ENCODE measurements around the gene NOB1. TPM values are rescaled to one million over a fixed set of nuclear protein-coding genes. Genes with fewer than 3 reads are reported as not detected.
"Not testable (repeated sequence)": the region's sequence is repeated elsewhere in the genome, so short reads cannot be mapped to it uniquely, and the experiment has no call there.

Gene NOB1
- total RNA-seq, 2 donors from 2014 or later = 32.1 to 36.8 TPM

DNA sequence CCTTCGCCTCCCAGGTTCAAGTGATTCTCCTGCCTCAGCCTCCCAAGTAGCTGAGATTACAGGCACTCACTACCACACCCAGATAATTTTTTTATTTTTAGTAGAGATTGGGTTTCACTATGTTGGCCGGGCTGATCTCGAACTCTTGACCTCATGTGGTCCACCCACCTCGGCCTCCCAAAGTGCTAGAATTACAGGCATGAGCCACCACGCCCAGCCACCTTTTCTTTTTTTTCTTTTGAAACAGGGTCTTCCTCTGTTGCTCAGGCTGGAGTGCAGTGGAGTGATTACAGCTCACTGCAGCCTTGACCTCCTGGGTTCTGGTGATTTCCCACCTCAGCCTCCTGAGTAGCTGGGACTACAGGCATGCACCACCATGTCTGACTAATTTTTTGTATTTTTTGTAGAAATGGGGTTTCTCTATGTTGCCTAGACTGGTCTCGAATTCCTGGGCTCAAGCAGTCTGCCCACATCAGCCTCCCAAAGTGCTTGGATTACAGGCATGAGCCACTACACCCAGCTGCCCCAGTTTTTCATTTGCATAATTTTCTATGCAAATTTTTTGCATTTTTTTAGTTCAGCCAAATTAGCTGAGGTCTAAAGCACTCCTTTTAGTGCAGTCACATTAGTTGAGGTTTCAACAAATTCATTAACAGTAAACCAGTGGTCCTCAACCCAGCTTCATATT, 18.7 kb upstream of the NOB1 start:
- Mint-ChIP-seq H3K36me3 (ENCODE audit: low read depth) (peaks cover 6% of the 10 kb centered on the region), H3K27ac (no peak overlapping the region), H3K4me1 (peaks cover 29% of the 10 kb centered on the region), H3K27me3 (no peaks in the 10 kb centered on the region), H3K4me3 (no peak overlapping the region)
- no peak for DNase-seq
- ATAC-seq = no peak
- H3K9me3 ChIP-seq (ENCODE audit: control insufficient read depth, low read length, poor library complexity, severe bottlenecking) = no peaks in the 10 kb centered on the region

DNA sequence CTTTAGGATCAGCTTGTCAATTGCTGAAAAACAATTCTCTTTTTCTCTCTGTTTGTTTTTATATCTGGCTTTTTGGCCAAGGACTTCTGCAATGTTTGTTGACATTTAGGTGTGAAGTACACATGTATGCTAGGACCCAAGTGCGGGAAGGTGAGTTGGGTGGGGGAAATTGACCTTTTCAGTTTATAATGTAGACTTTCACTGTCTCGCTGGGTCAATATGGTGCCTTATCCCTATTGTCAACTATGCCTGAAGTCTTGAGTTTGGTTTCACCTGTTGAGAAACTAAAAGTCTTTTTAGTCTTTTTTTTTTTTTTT, 16.9 kb upstream of the NOB1 start:
- peak overlapping the region; percentile 73 for H3K27ac Mint-ChIP-seq
- ATAC-seq = no peak
- H3K4me1 Mint-ChIP-seq = peaks cover 38% of the 10 kb centered on the region

DNA sequence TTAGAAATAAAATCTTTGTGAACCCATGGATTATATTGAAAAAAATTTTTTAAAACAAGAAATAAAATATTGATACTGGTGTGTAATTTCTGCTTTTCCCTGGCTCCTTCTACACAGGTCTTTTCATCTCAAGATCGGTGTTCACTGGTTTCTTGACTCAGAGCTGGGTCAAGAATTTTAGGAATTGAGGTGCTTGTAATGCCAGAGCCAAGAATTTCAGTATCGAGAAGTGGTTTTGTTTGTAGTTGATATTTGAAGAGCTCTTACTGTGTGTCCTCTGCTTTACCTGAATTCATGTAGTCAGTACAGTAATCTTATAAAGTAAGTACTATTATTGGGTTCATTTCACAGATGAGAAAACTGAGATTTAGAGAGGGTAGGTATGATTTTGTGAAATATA, 14.7 kb upstream of the NOB1 start:
- ATAC-seq = no peak

More for the DNA sequence above, 16.9 kb upstream of the NOB1 start:
- DNase-seq = no peak
- no peaks in the 10 kb centered on the region for H3K9me3 ChIP-seq (ENCODE audit: control insufficient read depth, low read length, poor library complexity, severe bottlenecking)
- no peaks in the 10 kb centered on the region for H3K27me3 Mint-ChIP-seq
- no peak overlapping the region for H3K4me3 Mint-ChIP-seq
- peaks cover 6% of the 10 kb centered on the region for H3K36me3 Mint-ChIP-seq (ENCODE audit: low read depth)

DNA sequence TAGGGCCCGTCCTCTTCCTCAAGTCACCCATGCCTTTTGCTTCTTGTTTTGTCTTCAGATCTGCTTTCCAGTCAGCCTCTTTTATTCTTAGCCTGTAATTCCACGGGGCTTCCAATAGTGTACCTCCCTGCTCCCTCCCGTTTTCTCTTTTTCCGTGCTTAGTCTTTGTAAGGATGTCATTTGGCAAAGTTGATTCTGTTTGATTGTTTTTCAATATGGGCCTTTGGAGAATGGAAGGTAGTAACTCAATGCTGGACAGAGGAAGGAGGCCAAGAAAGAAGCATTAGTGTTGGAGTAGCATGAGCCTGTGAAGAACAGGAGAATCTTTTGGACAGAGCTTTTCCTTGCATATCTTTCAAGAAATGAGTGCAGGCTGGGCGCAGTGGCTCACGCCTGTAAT, 13.9 kb upstream of the NOB1 start:
- no peak for ATAC-seq
- H3K27ac Mint-ChIP-seq = peak overlapping the region; percentile 72

More for the DNA sequence above, 14.7 kb upstream of the NOB1 start:
- DNase-seq = no peak
- no peaks in the 10 kb centered on the region for H3K27me3 Mint-ChIP-seq
- no peak overlapping the region for H3K4me3 Mint-ChIP-seq
- no peak overlapping the region for H3K27ac Mint-ChIP-seq
- peaks cover 8% of the 10 kb centered on the region for H3K36me3 Mint-ChIP-seq (ENCODE audit: low read depth)
- no peaks in the 10 kb centered on the region for H3K9me3 ChIP-seq (ENCODE audit: control insufficient read depth, low read length, poor library complexity, severe bottlenecking)
- peaks cover 47% of the 10 kb centered on the region for H3K4me1 Mint-ChIP-seq

DNA sequence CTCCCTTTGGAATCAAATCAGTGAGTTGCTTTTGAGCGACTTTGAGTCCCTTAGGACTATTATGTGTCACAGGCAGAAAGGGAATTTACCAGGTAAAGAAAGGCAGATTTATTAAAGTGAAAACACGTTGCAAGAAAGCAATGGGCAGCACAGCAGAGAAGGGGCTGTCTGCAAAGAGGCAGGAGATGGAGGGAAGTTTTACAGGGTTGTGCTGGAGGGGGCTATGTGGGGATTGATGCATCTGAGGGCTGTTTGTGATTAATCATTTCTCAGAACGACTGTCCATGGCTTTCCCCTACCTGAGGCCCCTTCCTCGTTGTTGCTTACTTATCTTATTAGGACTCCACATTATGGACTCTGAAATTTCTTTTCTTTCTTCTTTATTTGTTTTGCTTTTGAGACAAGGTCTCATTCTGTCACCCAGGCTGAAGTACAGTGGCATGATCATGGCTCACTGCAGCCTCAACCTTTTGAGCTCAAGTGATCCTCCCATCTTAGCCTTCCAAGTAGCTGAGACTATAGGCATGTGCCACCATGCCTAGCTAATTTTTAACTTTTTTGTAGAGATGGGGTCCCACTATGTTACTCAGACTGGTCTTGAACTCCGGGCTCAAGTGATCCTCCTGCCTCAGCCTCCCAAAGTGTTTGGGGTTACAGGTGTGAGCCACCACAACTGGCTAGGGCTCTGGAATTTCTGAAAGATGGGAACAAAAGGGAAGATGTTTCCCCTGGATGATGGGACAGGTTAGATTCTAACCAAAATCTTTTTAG, 12.9 kb upstream of the NOB1 start:
- ATAC-seq = no peak

More for the DNA sequence above, 13.9 kb upstream of the NOB1 start:
- H3K9me3 ChIP-seq (ENCODE audit: control insufficient read depth, low read length, poor library complexity, severe bottlenecking) = no peaks in the 10 kb centered on the region
- peaks cover 46% of the 10 kb centered on the region for H3K4me1 Mint-ChIP-seq
- peaks cover 6% of the 10 kb centered on the region for H3K36me3 Mint-ChIP-seq (ENCODE audit: low read depth)
- no peaks in the 10 kb centered on the region for H3K27me3 Mint-ChIP-seq
- H3K4me3 Mint-ChIP-seq = no peak overlapping the region
- DNase-seq = no peak

DNA sequence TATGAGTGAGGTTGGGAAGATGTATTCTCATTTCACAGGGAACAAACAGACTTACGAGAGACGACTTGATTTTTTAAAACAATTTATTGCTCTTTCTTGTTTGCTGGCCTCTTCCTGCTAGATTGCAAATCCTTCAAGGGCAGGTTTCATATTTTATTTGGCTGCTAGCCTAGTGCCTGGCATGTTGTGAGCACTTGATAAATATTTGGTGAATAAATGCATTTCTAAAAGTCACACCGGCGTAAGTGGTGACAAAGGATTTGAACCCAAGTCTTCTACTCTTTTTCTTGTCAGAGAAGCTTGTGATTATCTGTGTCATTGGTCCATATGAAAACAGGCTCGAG, 8.8 kb upstream of the NOB1 start:
- Mint-ChIP-seq H3K36me3 (ENCODE audit: low read depth) (peaks cover 6% of the 10 kb centered on the region), H3K27ac (peak overlapping the region; percentile 95), H3K4me1 (peaks cover 32% of the 10 kb centered on the region), H3K4me3 (peak overlapping the region; percentile 89), H3K27me3 (no peaks in the 10 kb centered on the region)
- ATAC-seq (no peak), DNase-seq (no peak)
- H3K9me3 ChIP-seq (ENCODE audit: control insufficient read depth, low read length, poor library complexity, severe bottlenecking) = no peaks in the 10 kb centered on the region

More for the DNA sequence above, 12.9 kb upstream of the NOB1 start:
- Mint-ChIP-seq H3K27ac (peak overlapping the region; percentile 72), H3K4me3 (no peak overlapping the region), H3K4me1 (peaks cover 43% of the 10 kb centered on the region), H3K27me3 (no peaks in the 10 kb centered on the region), H3K36me3 (ENCODE audit: low read depth) (peaks cover 6% of the 10 kb centered on the region)
- no peaks in the 10 kb centered on the region for H3K9me3 ChIP-seq (ENCODE audit: control insufficient read depth, low read length, poor library complexity, severe bottlenecking)
- no peak for DNase-seq

DNA sequence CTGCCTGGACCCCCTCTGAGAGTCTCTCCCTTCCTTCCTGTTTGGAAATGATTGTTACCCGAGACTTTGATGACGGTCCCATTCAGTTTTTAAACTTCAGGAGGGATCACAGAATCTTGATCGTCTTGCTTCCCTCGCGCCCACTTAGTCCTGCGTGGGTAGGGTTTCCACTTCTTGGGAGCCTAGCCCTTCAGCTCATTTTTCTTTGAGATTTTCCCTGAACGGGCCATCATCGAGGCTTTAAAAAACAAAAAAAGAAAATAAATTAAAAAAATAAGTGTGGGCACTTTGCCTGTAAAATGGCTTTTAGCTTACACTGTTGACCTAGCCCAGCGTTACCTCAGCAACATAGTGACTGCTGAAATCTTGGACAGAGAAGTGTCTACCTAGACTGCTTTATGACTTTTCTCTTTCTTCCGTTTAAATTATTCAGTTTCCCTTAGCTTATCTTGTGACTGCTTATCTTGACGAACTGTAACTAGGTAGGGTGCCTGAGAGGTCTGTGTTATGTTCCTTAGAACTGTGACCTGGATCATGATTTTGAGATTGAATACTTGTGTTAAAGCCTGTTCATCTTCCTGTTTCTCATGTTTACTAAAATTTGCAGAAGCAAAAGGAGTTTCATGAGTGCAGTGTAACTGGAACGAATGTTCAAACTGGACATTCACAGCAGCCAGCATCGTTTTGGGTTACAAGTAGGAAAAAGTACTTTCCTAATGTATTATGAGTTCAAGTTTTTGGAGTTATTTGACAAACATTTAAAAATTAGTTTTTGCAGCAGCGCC, 8.3 kb upstream of the NOB1 start:
- ATAC-seq (peak; percentile 63), DNase-seq (no peak)
- Mint-ChIP-seq H3K4me3 (peak overlapping the region; percentile 89), H3K36me3 (ENCODE audit: low read depth) (peaks cover 6% of the 10 kb centered on the region), H3K4me1 (peaks cover 31% of the 10 kb centered on the region), H3K27ac (peak overlapping the region; percentile 95), H3K27me3 (no peaks in the 10 kb centered on the region)
- no peaks in the 10 kb centered on the region for H3K9me3 ChIP-seq (ENCODE audit: control insufficient read depth, low read length, poor library complexity, severe bottlenecking)

DNA sequence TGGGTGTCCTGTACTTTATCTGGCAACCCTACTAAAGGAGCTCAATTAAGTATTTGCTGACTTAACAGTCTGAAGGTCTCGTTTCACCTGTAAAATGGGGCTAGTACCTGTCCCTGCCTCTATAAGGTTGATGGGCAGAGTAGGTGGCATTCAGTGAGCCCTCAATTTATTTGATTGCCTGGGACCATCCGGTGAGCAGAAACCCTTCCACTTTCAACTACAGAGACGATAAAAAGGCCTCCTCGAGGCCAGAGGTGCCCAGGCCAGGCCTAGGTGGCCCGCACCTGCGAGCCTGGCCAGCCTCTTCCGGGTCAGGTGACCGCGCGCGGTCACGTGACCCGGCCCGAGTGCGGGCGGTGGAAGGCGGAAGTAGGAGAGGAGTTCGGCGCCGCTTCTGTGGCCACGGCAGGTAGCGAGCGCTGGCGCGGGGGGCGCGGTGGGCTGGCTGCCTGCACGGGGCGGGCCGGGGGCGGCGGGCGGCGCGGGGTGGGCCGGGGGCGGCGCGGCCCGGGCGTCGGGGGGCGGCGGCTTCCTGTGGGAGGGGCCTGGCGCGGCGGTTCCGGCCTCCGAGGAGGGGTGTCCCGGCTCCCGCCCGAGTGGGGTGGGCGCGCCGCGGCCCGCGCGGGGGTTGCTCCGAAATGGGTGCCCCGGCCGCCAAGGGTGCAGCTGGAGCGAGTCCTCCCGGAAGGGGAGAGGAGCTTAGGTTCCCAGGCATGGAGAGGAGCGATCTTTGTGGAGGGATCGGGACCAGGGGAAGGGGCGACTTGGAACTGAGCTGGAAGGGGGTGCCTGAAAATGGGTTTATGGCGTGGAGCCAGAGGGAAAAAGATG, 7.5 kb upstream of the NOB1 start, which contains the start of gene WWP2:
Gene WWP2 (plus strand): TSS at position 350 of the 831 bp plus-strand sequence. CDS start 24,679 bp downstream, outside the sequence.
- no peaks in the 10 kb centered on the region for H3K9me3 ChIP-seq (ENCODE audit: control insufficient read depth, low read length, poor library complexity, severe bottlenecking)
- Mint-ChIP-seq H3K36me3 (ENCODE audit: low read depth) (peaks cover 6% of the 10 kb centered on the region), H3K4me3 (peak within 1 kb of the TSS; percentile 89), H3K27me3 (no peaks in the 10 kb centered on the region), H3K27ac (peak within 1 kb of the TSS; percentile 95), H3K4me1 (peaks cover 26% of the 10 kb centered on the region)
- DNase-seq (peak; percentile 60 to 80 (median 80)), ATAC-seq (peak; percentile 82)

DNA sequence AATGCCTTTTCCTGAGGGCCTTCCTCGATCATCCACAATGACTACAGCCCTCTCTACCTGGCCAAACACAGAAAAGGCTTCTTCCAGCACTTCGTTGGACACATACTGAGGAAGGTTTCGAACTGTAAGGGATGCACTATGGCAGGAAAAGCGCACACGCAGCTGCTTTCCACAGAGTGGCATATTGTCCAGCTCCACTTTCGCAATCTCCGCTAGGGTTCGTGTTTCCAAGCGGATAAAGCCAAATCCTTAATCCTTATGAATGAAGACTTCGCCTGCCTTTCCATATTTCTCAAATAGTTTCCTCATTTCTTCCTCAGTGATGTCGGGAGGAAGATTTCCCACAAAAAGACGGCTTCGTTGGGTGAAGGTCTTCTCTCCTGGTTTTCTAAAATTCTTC, 2.6 kb upstream of the NOB1 start:
- H3K9me3 ChIP-seq (ENCODE audit: control insufficient read depth, low read length, poor library complexity, severe bottlenecking); H3K4me3 Mint-ChIP-seq; H3K27ac Mint-ChIP-seq; H3K36me3 Mint-ChIP-seq (ENCODE audit: low read depth); ATAC-seq; DNase-seq; H3K27me3 Mint-ChIP-seq: not testable (repeated sequence)
- H3K4me1 Mint-ChIP-seq = peaks cover 29% of the 10 kb centered on the region

DNA sequence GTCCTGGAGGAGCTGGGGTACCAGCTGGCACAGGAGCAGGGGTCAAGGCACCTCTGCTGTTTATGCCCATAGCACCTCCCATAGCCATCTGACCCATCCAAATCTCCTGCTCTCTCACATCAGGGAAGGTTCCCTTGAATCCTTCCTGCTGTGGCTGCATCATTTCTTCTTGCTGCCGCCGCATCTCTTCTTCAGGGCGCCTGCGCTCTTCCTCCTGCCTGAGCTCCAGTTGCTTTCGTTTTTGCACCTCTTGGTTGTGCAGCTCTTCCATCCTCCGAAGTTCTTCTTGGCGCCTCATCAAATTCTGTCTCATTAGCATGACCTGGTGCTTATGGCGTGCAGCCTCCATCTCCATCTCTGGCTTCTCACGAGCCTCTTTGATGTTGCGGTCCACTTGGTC, 2.0 kb upstream of the NOB1 start:
- Mint-ChIP-seq H3K27me3 (no peaks in the 10 kb centered on the region), H3K27ac (no peak overlapping the region), H3K4me3 (no peak overlapping the region), H3K36me3 (ENCODE audit: low read depth) (peaks cover 5% of the 10 kb centered on the region), H3K4me1 (peaks cover 32% of the 10 kb centered on the region)
- no peak for DNase-seq
- ATAC-seq = no peak
- H3K9me3 ChIP-seq (ENCODE audit: control insufficient read depth, low read length, poor library complexity, severe bottlenecking) = no peaks in the 10 kb centered on the region

DNA sequence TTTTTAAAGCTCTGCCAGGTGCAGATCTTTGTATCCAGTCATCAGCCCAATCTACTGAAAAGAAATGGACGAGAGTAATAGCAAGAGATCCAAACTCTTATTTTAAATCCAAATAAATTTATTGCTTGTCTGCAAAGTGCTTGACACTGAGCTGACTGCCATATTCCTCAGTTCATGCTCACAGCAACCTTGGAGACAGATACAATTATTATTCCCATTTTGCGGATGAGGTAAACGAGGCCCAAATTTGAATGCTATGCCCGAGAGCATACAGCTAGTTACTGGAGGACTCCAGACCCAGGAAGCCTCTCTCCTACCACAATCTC, 620 bp downstream of the NOB1 start:
- peak overlapping the region; percentile 99 for H3K4me3 Mint-ChIP-seq
- peaks cover 5% of the 10 kb centered on the region for H3K36me3 Mint-ChIP-seq (ENCODE audit: low read depth)
- H3K4me1 Mint-ChIP-seq = peaks cover 32% of the 10 kb centered on the region
- H3K27ac Mint-ChIP-seq = peak overlapping the region; percentile 99
- no peak for ATAC-seq
- no peaks in the 10 kb centered on the region for H3K27me3 Mint-ChIP-seq
- no peak for DNase-seq
- no peaks in the 10 kb centered on the region for H3K9me3 ChIP-seq (ENCODE audit: control insufficient read depth, low read length, poor library complexity, severe bottlenecking)

DNA sequence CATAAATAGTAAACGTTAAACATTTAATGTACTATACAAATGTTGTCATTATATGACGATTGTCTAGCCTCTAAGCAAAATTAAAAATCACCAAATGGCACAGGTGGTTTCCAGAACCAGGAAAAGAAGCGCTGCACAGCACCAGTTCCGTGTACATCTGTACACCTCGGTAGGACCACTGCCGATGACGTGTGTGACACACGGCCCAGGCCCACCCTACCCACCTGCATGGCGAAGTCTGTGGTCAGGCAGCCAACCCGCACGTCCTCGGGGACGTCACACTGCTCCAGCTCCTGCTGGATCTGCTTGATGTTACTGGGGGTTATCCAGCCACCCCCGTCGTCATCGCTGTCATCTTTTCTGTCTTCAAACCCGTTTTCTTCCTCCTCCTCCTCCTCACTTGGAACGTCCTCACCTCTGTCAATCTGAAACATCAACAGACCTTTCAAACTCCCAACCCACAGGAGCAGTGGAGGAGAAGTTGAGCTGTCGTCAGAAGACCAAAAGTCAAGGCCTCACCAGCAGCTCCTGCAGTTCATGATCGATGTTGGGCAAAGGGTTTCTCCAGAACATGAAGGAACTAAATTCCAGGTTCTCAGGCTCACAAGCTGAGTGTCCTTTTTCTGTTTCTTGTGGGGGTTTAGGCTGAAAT, 5.9 kb downstream of the NOB1 start:
- ATAC-seq (no peak), DNase-seq (no peak)
- H3K36me3 Mint-ChIP-seq (ENCODE audit: low read depth) = peaks cover 9% of the 10 kb centered on the region
- H3K27me3 Mint-ChIP-seq = no peaks in the 10 kb centered on the region
- no peaks in the 10 kb centered on the region for H3K9me3 ChIP-seq (ENCODE audit: control insufficient read depth, low read length, poor library complexity, severe bottlenecking)
- H3K27ac Mint-ChIP-seq = no peak overlapping the region
- H3K4me3 Mint-ChIP-seq = no peak overlapping the region
- H3K4me1 Mint-ChIP-seq = peaks cover 20% of the 10 kb centered on the region

Data from T-helper 17 cell (primary cell).